Brain microvascular endothelial cell (primary cell): ENCODE data around the gene ARHGAP8.

Experiments used
- DNase-seq: peaks from one replicate; pipeline ENCODE4 v3.0.0-alpha.2; 2020
- H3K27ac ChIP-seq: fragments of 250-450 bp; sonication (Bioruptor Pico); 2 replicates; pipeline ENCODE4 v1.5.1; 2020; ENCODE audit warnings: mild to moderate bottlenecking, moderate library complexity
- H3K27me3 ChIP-seq: fragments of 250-450 bp; sonication (Bioruptor Pico); replicated peaks from 2 replicates; pipeline ENCODE4 v1.5.1; 2020; ENCODE audit warnings: mild to moderate bottlenecking
- H3K36me3 ChIP-seq: fragments of 250-450 bp; sonication (Bioruptor Pico); replicated peaks from 2 replicates; pipeline ENCODE4 v1.5.1; 2020; ENCODE audit warnings: mild to moderate bottlenecking
- H3K4me3 ChIP-seq: 2 replicates; pipeline ENCODE4 v1.5.1; 2011; ENCODE audit warnings: low read depth, mild to moderate bottlenecking, control low read depth, low read length, moderate library complexity
- in situ Hi-C: cut with HindIII; loops from 2 replicates; pipeline ENCODE4 v1.10.0; 2017; ENCODE audit warnings: low sequenced_read_pairs, low pct_ligation_motif_present
- TF ChIP-seq, protein P1 (sequence below): IDR thresholded peaks from 2 replicates; pipeline ENCODE4 v1.5.1; 2011; ENCODE audit warnings: low read depth, mild to moderate bottlenecking, moderate library complexity, low read length, control low read depth, inconsistent platforms; ENCODE audit errors: missing control alignments

ARHGAP8 gene

DNA sequence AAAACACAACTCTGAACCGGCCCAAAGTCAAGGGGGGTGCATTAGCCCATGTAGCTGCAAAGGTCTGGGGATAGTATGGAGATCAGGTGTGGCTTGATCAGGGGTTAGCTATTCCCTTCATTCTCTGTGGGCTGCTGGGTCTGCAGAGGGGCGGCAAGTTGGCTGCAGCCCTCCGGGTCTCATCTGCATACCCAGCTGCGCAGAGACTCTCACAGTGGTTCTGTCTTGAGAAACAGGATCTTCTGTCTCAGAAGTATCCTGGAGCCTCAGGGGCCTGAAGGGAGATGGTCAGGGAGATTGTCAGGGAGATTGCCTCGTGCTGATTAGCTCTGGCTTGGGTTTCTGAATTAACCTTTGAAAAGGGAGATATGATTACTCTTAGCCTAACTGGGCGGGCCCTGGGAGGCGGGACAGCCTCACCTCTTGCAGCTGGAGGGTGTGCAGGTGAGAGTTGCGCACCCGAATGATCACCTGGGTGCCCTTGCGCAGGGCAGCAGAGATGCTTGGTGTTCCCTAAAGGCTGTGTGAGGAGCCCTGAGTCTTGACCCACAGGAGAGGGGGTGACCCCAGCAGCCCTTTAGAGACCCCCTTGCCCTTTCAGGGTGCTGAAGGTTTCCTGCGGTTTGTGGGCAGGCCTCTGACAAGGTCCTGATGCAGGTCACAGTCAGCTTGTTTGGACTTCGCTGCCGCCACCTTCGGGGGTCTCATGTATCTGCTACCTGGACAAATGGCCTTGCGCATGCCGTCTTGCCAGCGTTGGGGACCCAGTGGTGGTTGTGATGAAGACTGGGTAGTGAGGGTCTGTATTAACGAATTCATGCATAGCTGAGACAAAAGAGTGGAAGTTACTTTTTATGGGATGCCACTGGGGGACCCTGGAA lies 7.3 kb downstream of the ARHGAP8 start:
- TF ChIP-seq, protein P1, sequence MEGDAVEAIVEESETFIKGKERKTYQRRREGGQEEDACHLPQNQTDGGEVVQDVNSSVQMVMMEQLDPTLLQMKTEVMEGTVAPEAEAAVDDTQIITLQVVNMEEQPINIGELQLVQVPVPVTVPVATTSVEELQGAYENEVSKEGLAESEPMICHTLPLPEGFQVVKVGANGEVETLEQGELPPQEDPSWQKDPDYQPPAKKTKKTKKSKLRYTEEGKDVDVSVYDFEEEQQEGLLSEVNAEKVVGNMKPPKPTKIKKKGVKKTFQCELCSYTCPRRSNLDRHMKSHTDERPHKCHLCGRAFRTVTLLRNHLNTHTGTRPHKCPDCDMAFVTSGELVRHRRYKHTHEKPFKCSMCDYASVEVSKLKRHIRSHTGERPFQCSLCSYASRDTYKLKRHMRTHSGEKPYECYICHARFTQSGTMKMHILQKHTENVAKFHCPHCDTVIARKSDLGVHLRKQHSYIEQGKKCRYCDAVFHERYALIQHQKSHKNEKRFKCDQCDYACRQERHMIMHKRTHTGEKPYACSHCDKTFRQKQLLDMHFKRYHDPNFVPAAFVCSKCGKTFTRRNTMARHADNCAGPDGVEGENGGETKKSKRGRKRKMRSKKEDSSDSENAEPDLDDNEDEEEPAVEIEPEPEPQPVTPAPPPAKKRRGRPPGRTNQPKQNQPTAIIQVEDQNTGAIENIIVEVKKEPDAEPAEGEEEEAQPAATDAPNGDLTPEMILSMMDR = no peak
- DNase-seq = no peak
- Histone ChIP-seq H3K27ac (no peak overlapping the region), H3K27me3 (peaks cover 3% of the 10 kb centered on the region), H3K36me3 (no peaks in the 10 kb centered on the region), H3K4me3 (no peak overlapping the region)
- in situ Hi-C loops = no loop called here

GRCh38 chr22:44760476-44760875 lies 8.1 kb downstream of the ARHGAP8 start:
- no peaks in the 10 kb centered on the region for H3K36me3 ChIP-seq
- H3K4me3 ChIP-seq = no peak overlapping the region
- TF ChIP-seq, protein P1 = no peak
- no peak overlapping the region for H3K27ac ChIP-seq
- in situ Hi-C loops = no loop called here
- H3K27me3 ChIP-seq = no peaks in the 10 kb centered on the region
- DNase-seq = no peak

DNA sequence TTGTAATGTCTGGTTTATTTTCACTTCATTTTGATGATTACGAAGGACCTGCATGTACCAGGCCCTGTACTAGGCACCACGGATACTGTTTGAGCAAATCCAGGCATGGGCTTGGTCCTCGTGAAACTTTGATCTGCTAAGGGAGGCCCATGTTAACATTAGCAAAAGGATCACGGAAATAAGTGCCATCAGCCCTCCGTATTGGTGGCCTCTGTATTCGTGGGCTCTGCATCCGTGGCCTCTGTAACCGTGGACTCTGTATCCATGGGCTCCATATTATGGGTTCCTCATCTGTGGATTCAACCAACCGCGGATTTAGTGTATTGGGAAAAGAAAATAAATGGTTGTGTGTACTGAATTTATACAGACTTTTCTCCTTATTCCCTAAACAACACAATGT lies 8.7 kb downstream of the ARHGAP8 start:
- H3K27me3 ChIP-seq = no peaks in the 10 kb centered on the region
- in situ Hi-C loops = no loop called here
- TF ChIP-seq, protein P1 = no peak
- no peak overlapping the region for H3K27ac ChIP-seq
- H3K4me3 ChIP-seq = no peak overlapping the region
- DNase-seq = no peak
- no peaks in the 10 kb centered on the region for H3K36me3 ChIP-seq

DNA sequence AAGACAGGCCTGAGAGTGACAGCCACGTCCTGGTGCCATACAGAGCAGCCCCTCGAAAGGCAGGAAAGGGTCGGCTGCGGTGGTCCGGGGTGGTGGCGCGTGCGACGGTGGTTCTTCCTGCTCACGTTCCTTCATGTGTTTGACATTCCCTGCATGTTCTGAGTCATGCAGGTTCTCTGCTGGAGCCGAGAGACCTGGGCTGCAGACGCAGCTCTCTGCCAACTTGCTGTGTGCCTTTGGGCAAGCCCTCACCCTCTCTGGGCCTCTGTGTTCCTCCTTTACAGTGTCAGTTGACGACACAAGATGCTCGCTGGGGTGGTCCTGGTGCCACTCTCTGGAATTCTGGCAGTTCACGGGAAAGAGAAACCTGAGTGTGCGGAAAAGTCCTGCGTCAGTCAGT lies 12.0 kb downstream of the ARHGAP8 start:
- TF ChIP-seq, protein P1 = no peak
- Histone ChIP-seq H3K4me3 (no peak overlapping the region), H3K36me3 (no peaks in the 10 kb centered on the region), H3K27ac (no peak overlapping the region), H3K27me3 (no peaks in the 10 kb centered on the region)
- no peak for DNase-seq
- in situ Hi-C loops = no loop called here

GRCh38 chr22:44764974-44765373 lies 12.6 kb downstream of the ARHGAP8 start:
- TF ChIP-seq, protein P1 = no peak
- no peak overlapping the region for H3K4me3 ChIP-seq
- H3K27me3 ChIP-seq = no peaks in the 10 kb centered on the region
- H3K36me3 ChIP-seq = no peaks in the 10 kb centered on the region
- H3K27ac ChIP-seq = no peak overlapping the region
- in situ Hi-C loops = no loop called here
- no peak for DNase-seq
